ENCODE data around the gene ZNF536. TPM values are rescaled to one million over a fixed set of nuclear protein-coding genes. Genes with fewer than 3 reads are reported as not detected.
"Not testable (repeated sequence)": the region's sequence is repeated elsewhere in the genome, so short reads cannot be mapped to it uniquely, and the experiment has no call there.

ZNF536 gene
- total RNA-seq, 2 experiments from 2014 or later, result not detected

GRCh38 chr19:30346468-30346867, 25.7 kb upstream of the ZNF536 start:
- H3K27ac Mint-ChIP-seq; CTCF ChIA-PET; H3K27me3 Mint-ChIP-seq (ENCODE audit: low read depth); H3K4me1 Mint-ChIP-seq (ENCODE audit: low read depth); H3K36me3 Mint-ChIP-seq (ENCODE audit: low read depth); H3K4me3 Mint-ChIP-seq; DNase-seq; intact Hi-C loops (cut with micrococcal nuclease); H3K9me3 Mint-ChIP-seq: not testable (repeated sequence)

GRCh38 chr19:30349131-30349730, 23.0 kb upstream of the ZNF536 start:
- Mint-ChIP-seq H3K36me3 (ENCODE audit: low read depth) (no peaks in the 10 kb centered on the region), H3K4me3 (no peak overlapping the region), H3K4me1 (ENCODE audit: low read depth) (no peaks in the 10 kb centered on the region), H3K27me3 (ENCODE audit: low read depth) (peaks cover 6% of the 10 kb centered on the region), H3K27ac (no peak overlapping the region), H3K9me3 (no peaks in the 10 kb centered on the region)
- intact Hi-C loops (cut with micrococcal nuclease), result no loop called here
- DNase-seq, result no peak
- CTCF ChIA-PET, result no interaction called here

- no peak overlapping the region for H3K27ac Mint-ChIP-seq
- no peak for DNase-seq
- peaks cover 6% of the 10 kb centered on the region for H3K27me3 Mint-ChIP-seq (ENCODE audit: low read depth)
- H3K9me3 Mint-ChIP-seq, result no peaks in the 10 kb centered on the region
- intact Hi-C loops (cut with micrococcal nuclease), result no loop called here
- no peak overlapping the region for H3K4me3 Mint-ChIP-seq
- no peaks in the 10 kb centered on the region for H3K4me1 Mint-ChIP-seq (ENCODE audit: low read depth)
- H3K36me3 Mint-ChIP-seq (ENCODE audit: low read depth), result no peaks in the 10 kb centered on the region
- CTCF ChIA-PET, result no interaction called here
Measured at GRCh38 chr19:30350692-30351663, 21.2 kb upstream of the ZNF536 start.

GRCh38 chr19:30351774-30352173, 20.4 kb upstream of the ZNF536 start:
- intact Hi-C loops (cut with micrococcal nuclease), result no loop called here
- Mint-ChIP-seq H3K9me3 (no peaks in the 10 kb centered on the region), H3K4me3 (no peak overlapping the region), H3K27ac (no peak overlapping the region), H3K4me1 (ENCODE audit: low read depth) (no peaks in the 10 kb centered on the region), H3K36me3 (ENCODE audit: low read depth) (no peaks in the 10 kb centered on the region), H3K27me3 (ENCODE audit: low read depth) (peaks cover 6% of the 10 kb centered on the region)
- CTCF ChIA-PET, result no interaction called here
- no peak for DNase-seq

GRCh38 chr19:30353394-30353945, 18.7 kb upstream of the ZNF536 start:
- intact Hi-C loops (cut with micrococcal nuclease), result no loop called here
- CTCF ChIA-PET, result no interaction called here
- H3K9me3 Mint-ChIP-seq, result no peaks in the 10 kb centered on the region
- H3K27me3 Mint-ChIP-seq (ENCODE audit: low read depth), result peaks cover 6% of the 10 kb centered on the region
- H3K27ac Mint-ChIP-seq, result no peak overlapping the region
- DNase-seq, result no peak
- H3K4me1 Mint-ChIP-seq (ENCODE audit: low read depth), result no peaks in the 10 kb centered on the region
- H3K36me3 Mint-ChIP-seq (ENCODE audit: low read depth), result no peaks in the 10 kb centered on the region
- no peak overlapping the region for H3K4me3 Mint-ChIP-seq

GRCh38 chr19:30355586-30355985, 16.6 kb upstream of the ZNF536 start:
- Mint-ChIP-seq H3K27ac (no peak overlapping the region), H3K36me3 (ENCODE audit: low read depth) (no peaks in the 10 kb centered on the region), H3K4me1 (ENCODE audit: low read depth) (no peaks in the 10 kb centered on the region), H3K27me3 (ENCODE audit: low read depth) (peaks cover 9% of the 10 kb centered on the region), H3K4me3 (no peak overlapping the region), H3K9me3 (no peaks in the 10 kb centered on the region)
- no peak for DNase-seq
- intact Hi-C loops (cut with micrococcal nuclease), result no loop called here
- CTCF ChIA-PET, result interaction anchor here (0.6 kb wide), 1 partner anchor 12 kb away, joined by 4 read pairs; no protein-coding TSS in a partner anchor

- DNase-seq, result no peak
- Mint-ChIP-seq H3K9me3 (no peaks in the 10 kb centered on the region), H3K27ac (no peak overlapping the region), H3K4me3 (no peak overlapping the region), H3K27me3 (ENCODE audit: low read depth) (peaks cover 11% of the 10 kb centered on the region), H3K4me1 (ENCODE audit: low read depth) (peaks cover 2% of the 10 kb centered on the region), H3K36me3 (ENCODE audit: low read depth) (no peaks in the 10 kb centered on the region)
- CTCF ChIA-PET, result no interaction called here
- intact Hi-C loops (cut with micrococcal nuclease), result no loop called here
Measured at GRCh38 chr19:30356951-30357579, 15.1 kb upstream of the ZNF536 start.

- Mint-ChIP-seq H3K36me3 (ENCODE audit: low read depth) (no peaks in the 10 kb centered on the region), H3K4me3 (no peak overlapping the region), H3K27ac (no peak overlapping the region), H3K4me1 (ENCODE audit: low read depth) (peaks cover 2% of the 10 kb centered on the region), H3K9me3 (no peaks in the 10 kb centered on the region), H3K27me3 (ENCODE audit: low read depth) (peaks cover 12% of the 10 kb centered on the region)
- DNase-seq, result no peak
- CTCF ChIA-PET, result no interaction called here
- intact Hi-C loops (cut with micrococcal nuclease), result no loop called here
Measured at GRCh38 chr19:30357580-30357954, 14.6 kb upstream of the ZNF536 start.

GRCh38 chr19:30358319-30358718, 13.9 kb upstream of the ZNF536 start:
- peaks cover 2% of the 10 kb centered on the region for H3K4me1 Mint-ChIP-seq (ENCODE audit: low read depth)
- intact Hi-C loops (cut with micrococcal nuclease), result no loop called here
- H3K4me3 Mint-ChIP-seq, result no peak overlapping the region

GRCh38 chr19:30358821-30359580, 13.2 kb upstream of the ZNF536 start:
- H3K27me3 Mint-ChIP-seq (ENCODE audit: low read depth), result peaks cover 13% of the 10 kb centered on the region
- H3K9me3 Mint-ChIP-seq, result no peaks in the 10 kb centered on the region
- CTCF ChIA-PET, result no interaction called here

More at GRCh38 chr19:30358319-30358718, 13.9 kb upstream of the ZNF536 start:
- Mint-ChIP-seq H3K36me3 (ENCODE audit: low read depth) (no peaks in the 10 kb centered on the region), H3K9me3 (no peaks in the 10 kb centered on the region), H3K27ac (no peak overlapping the region), H3K27me3 (ENCODE audit: low read depth) (peaks cover 13% of the 10 kb centered on the region)
- CTCF ChIA-PET, result no interaction called here
- DNase-seq, result no peak

GRCh38 chr19:30359936-30360335, 12.2 kb upstream of the ZNF536 start:
- peaks cover 2% of the 10 kb centered on the region for H3K4me1 Mint-ChIP-seq (ENCODE audit: low read depth)
- peaks cover 13% of the 10 kb centered on the region for H3K27me3 Mint-ChIP-seq (ENCODE audit: low read depth)
- intact Hi-C loops (cut with micrococcal nuclease), result no loop called here
- H3K36me3 Mint-ChIP-seq (ENCODE audit: low read depth), result no peaks in the 10 kb centered on the region
- no peak for DNase-seq
- CTCF ChIA-PET, result no interaction called here
- H3K9me3 Mint-ChIP-seq, result no peaks in the 10 kb centered on the region
- no peak overlapping the region for H3K4me3 Mint-ChIP-seq
- H3K27ac Mint-ChIP-seq, result no peak overlapping the region

More at GRCh38 chr19:30358821-30359580, 13.2 kb upstream of the ZNF536 start:
- intact Hi-C loops (cut with micrococcal nuclease), result no loop called here
- Mint-ChIP-seq H3K4me1 (ENCODE audit: low read depth) (peaks cover 2% of the 10 kb centered on the region), H3K4me3 (no peak overlapping the region), H3K36me3 (ENCODE audit: low read depth) (no peaks in the 10 kb centered on the region), H3K27ac (no peak overlapping the region)
- DNase-seq, result no peak
